C1 segment of cervical spinal cord (tissue), 14 donors: Measurements from ENCODE around the gene STON1.
"Not testable (repeated sequence)": the region's sequence is repeated elsewhere in the genome, so short reads cannot be mapped to it uniquely, and the experiment has no call there.

Experiments
- DNase-seq, 14 donors: peaks; one replicate each; lab custom pipeline; 2025; lab: John Stamatoyannopoulos, UW

The STON1 gene

DNA sequence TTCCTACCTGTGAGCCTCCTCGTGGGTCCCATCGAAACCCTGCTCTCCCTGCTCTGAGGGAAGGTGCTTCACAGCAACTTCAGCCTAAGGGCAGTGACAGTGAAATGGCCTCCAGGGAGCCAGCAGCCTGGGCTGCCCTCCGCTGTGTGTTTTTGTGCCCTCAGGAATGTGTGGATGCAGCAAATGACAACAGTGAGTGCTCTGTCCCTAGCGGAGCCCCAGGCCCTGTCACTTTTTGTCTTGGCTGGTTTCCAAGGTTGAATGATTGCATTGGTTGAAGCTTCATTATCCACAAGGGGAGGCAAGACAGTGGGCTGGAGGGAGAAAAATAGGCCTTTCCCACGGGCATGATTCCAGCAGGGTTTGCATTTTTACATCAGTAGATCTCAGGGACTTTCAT, 42.9 kb downstream of the STON1 start:
- DNase-seq = no peak

DNA sequence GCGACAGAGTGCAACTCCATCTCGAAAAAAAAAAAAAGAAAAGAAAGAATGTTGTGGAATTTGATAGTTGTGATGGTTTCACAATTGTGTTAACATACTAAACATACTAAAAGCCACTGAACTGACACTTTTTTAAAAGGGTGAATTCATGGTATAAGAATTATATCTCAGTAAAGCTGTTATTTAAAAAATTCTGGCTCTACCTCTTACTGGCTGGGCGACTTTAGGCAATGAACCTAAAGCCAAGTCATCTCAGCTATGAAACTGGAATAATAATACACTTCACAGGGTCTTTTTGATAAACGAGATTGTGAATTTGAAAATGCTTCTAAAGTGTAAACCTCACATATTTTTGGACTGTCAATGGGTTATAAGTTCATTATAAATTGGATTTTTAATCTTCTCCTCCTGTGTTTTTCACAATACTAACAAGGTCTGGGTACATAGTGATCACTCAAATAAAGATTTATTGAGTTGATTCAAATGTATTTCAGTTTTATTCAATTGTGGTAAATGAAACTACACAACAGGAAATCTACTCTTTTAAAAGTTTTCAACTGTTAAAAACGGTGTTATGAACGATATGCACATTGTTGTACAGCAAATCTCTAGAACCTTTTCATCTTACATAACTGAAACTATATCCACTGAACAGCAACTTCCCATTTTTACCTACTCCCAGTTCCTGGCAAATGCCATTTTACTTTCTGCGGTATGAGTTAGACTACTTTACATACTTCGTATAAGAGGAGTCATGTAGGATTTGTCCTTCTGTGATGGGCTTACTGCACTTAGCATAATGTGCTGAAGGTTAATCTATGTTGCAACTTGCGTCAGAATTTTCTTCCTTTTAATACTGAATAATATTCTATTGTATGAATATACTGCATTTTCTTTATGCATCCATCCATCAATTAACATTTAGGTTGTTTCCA, 44.7 kb downstream of the STON1 start:
- DNase-seq = no peak

GRCh38 chr2:48578313-48578712, 48.4 kb downstream of the STON1 start:
- no peak for DNase-seq

GRCh38 chr2:48583961-48584360, 54.0 kb downstream of the STON1 start:
- DNase-seq = no peak

GRCh38 chr2:48584551-48584950, 54.6 kb downstream of the STON1 start:
- no peak for DNase-seq

- no peak for DNase-seq
Observed at GRCh38 chr2:48586433-48586832, 56.5 kb downstream of the STON1 start.

GRCh38 chr2:48587560-48587959, 57.6 kb downstream of the STON1 start:
- DNase-seq = no peak

GRCh38 chr2:48587961-48588360, 58.0 kb downstream of the STON1 start:
- no peak for DNase-seq

- no peak for DNase-seq
Observed at GRCh38 chr2:48588745-48589144, 58.8 kb downstream of the STON1 start.

DNA sequence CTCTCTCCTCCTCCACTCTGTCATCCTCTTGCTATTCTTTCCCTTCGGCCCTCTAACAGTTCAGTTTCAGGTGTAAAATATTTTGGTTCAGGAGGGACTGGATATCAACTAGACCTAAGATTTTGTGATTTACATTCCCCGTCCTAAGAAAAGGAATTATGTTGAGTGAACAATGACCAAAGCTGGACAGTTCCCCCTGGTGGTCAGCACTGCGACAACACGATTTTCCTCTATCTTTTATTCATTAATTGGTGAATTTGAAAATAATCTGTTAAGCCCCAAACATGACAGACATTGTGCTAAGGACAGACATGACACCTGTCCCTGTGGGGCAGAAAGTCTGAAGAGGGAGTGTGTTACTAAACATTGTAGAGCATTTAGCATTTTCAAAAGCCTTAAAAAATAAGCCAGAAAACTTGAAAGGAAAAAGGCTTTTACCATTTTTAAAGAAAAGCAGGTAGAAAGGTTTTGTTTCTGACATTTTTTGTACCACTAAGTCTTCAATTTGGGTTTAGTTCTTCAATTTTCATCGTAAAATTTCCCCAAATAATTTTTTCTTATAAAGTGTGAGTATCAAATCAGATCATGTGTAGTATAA, 59.3 kb downstream of the STON1 start:
- DNase-seq = peak in 6 of 14 donors; percentile 13 to 44 (median 22)

GRCh38 chr2:48590017-48590416, 60.1 kb downstream of the STON1 start:
- DNase-seq = no peak

GRCh38 chr2:48592067-48592466, 62.1 kb downstream of the STON1 start:
- DNase-seq = no peak

- not testable (repeated sequence) for DNase-seq
Observed at GRCh38 chr2:48596751-48597150, 66.8 kb downstream of the STON1 start.

DNA sequence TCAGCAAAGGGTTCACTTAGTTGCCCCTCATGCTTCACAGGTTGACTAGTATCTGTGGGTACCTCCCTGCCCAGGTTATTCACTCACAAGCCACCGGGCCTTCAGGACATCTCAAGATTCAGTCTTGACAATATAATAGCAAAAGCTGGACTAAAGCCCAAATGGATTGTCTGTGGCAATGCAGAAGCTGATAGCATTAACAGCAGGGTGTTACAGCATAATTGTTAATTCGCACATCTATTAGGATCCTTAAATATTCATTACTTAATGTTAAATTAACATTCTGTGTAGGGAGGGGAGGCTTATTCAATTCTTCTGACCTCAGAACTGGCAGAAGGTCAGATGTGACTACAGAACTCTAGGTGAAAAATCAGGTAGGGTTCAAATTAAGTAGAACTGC, 67.5 kb downstream of the STON1 start:
- DNase-seq = no peak

- peak in 2 of 14 donors; percentile 1 to 13 for DNase-seq
Observed at GRCh38 chr2:48600204-48600813, 70.4 kb downstream of the STON1 start.

GRCh38 chr2:48600917-48601316, 71.0 kb downstream of the STON1 start:
- no peak for DNase-seq

GRCh38 chr2:48601349-48601748, 71.4 kb downstream of the STON1 start:
- peak in 7 of 14 donors; percentile 8 to 36 (median 14) for DNase-seq

- no peak for DNase-seq
Observed at GRCh38 chr2:48605482-48606175, 75.7 kb downstream of the STON1 start.

DNA sequence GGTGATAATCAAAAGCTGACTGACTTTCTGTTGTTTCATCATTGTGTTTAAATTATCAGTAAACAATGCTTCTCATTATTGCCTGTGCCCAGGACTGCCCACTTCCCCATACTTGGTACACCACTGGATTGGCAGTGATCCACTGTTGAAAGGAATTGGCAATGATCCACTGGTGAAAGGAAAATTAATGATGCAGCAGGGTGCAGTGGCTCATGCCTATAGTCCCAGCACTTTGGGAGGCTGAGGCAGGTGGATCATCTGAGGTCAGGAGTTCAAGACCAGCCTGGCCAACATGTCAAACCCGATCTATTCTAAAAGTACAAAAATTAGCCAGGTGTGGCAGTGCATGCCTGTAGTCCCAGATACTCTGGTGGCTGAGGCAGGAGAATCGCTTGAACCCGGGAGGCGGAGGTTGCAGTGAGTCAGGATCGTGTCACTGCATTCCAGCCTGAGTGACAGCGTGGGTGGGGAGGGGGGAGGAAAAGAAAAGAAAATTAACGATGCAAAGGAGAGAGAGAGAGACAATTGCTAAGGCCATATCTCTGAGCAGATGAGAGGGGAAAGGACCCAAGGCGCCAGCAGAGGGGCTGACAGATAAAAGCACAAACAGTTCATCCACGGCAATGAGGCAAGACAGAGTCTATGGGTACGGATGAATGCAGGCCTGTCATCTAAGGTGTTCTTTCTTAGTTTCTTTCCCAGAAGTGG, 77.5 kb downstream of the STON1 start:
- DNase-seq = peak in 3 of 14 donors; percentile 13 to 39 (median 23)

GRCh38 chr2:48613211-48613610, 83.3 kb downstream of the STON1 start:
- no peak for DNase-seq

DNA sequence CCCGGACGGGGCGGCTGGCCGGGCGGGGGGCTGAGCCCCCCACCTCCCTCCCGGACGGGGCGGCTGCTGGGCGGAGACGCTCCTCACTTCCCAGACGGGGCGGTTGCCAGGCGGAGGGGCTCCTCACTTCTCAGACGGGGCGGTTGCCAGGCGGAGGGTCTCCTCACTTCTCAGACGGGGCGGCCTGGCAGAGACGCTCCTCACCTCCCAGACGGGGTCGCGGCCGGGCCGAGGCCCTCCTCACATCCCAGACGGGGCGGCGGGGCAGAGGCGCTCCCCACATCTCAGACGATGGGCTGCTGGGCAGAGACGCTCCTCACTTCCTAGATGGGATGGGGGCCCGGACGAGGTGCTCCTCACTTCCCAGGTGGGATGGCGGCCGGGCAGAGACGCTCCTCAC, 84.6 kb downstream of the STON1 start:
- not testable (repeated sequence) for DNase-seq
